Measurements from ENCODE around the gene PNMA1. TPM values are rescaled to one million over a fixed set of nuclear protein-coding genes. Genes with fewer than 3 reads are reported as not detected.

PNMA1 gene
- total RNA-seq, 4 donors from 2014 or later = 41.7 to 95.2 (median 47.6) TPM

- no peak overlapping the region for H3K4me3 ChIP-seq
- H3K36me3 ChIP-seq = peaks cover 0 to 52% of the 10 kb centered on the region in 2 donors
- H3K9me3 ChIP-seq = no peaks in the 10 kb centered on the region
- H3K27ac ChIP-seq = no peak overlapping the region
- H3K4me1 ChIP-seq = no peaks in the 10 kb centered on the region
- no peaks in the 10 kb centered on the region for H3K27me3 ChIP-seq
- ATAC-seq = no peak
- 100% methylated on average over 2 of the region's 2 CpGs for WGBS, 2 donors (ENCODE audit: low coverage in 1 of 2)
- TF ChIP-seq POLR2A (IDR thresholded peaks at IDR 0.05) (no peak), EP300 (IDR thresholded peaks at IDR 0.05) (no peak), CTCF (IDR thresholded peaks at IDR 0.05) (no peak), POLR2AphosphoS5 (IDR thresholded peaks at IDR 0.05) (no peak)
Observed at GRCh38 chr14:73695997-73696396, 18.2 kb downstream of the PNMA1 start.

DNA sequence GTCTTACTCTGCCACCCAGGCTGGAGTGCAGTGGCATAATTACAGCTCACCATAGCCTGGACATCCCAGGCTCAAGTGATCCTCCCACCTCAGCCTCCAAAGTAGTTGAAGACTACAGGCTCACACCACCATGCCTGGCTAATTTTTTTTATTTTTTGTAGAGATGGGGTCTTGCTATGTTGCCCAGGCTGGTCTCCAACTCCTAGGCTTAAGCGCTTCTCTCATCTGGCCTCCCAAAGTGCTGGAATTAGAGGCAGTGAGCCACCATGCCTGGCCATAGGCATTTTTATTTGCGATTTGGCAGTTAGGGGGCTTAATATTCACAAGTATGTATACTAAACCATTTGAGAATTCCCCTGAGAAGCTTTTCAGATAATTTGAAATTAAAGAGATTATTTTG, 19.1 kb downstream of the PNMA1 start:
- no peak for ATAC-seq
- Histone ChIP-seq H3K4me3 (no peak overlapping the region), H3K36me3 (peaks cover 0 to 61% of the 10 kb centered on the region in 2 donors), H3K4me1 (no peaks in the 10 kb centered on the region), H3K27me3 (no peaks in the 10 kb centered on the region), H3K27ac (no peak overlapping the region), H3K9me3 (no peaks in the 10 kb centered on the region)
- 88 to 100% methylated on average over 1 to 2 of the region's 2 CpGs for WGBS, 2 donors (ENCODE audit: low coverage in 1 of 2)
- no peak for TF ChIP-seq POLR2AphosphoS5 (IDR thresholded peaks at IDR 0.05)
- TF ChIP-seq EP300 (IDR thresholded peaks at IDR 0.05) = no peak
- TF ChIP-seq CTCF (IDR thresholded peaks at IDR 0.05) = no peak
- no peak for TF ChIP-seq POLR2A (IDR thresholded peaks at IDR 0.05)

- Histone ChIP-seq H3K27ac (no peak overlapping the region), H3K9me3 (no peaks in the 10 kb centered on the region), H3K4me1 (no peaks in the 10 kb centered on the region), H3K36me3 (peaks cover 0 to 71% of the 10 kb centered on the region in 2 donors), H3K4me3 (no peak overlapping the region), H3K27me3 (no peaks in the 10 kb centered on the region)
- TF ChIP-seq EP300 (IDR thresholded peaks at IDR 0.05) (no peak), POLR2AphosphoS5 (IDR thresholded peaks at IDR 0.05) (no peak), POLR2A (IDR thresholded peaks at IDR 0.05) (no peak), CTCF (IDR thresholded peaks at IDR 0.05) (no peak)
- no peak for ATAC-seq
- 100% methylated on average over 2 of the region's 2 CpGs for WGBS, 2 donors (ENCODE audit: low coverage in 1 of 2)
Observed at GRCh38 chr14:73694083-73694482, 20.1 kb downstream of the PNMA1 start.

DNA sequence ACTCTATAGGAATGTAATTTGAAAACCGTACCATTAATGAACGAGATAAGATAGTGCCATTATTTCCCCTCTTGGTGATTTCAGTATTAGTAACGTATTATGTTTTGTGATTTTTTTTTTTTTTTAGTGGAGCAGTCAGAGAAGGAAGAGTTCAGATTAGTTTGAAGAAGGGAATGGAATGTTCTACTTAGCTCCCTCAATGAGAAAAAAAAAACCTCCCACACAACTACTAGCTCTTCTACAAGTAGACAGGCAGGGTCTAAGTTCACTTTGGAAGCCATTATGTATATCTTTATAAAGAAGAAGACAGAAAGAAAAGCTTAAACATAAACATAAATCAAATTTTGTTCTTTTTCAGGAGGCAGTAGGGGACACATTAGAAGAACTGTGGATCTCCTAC, 27.3 kb downstream of the PNMA1 start:
- TF ChIP-seq POLR2A (IDR thresholded peaks at IDR 0.05) (no peak), EP300 (IDR thresholded peaks at IDR 0.05) (no peak), POLR2AphosphoS5 (IDR thresholded peaks at IDR 0.05) (no peak), CTCF (IDR thresholded peaks at IDR 0.05) (no peak)
- peaks cover 0 to 61% of the 10 kb centered on the region in 2 donors for H3K36me3 ChIP-seq
- no peak overlapping the region for H3K4me3 ChIP-seq
- H3K4me1 ChIP-seq = no peaks in the 10 kb centered on the region
- 75 to 85% methylated on average over 3 of the region's 3 CpGs for WGBS, 2 donors (ENCODE audit: low coverage in 1 of 2)
- no peak overlapping the region for H3K27ac ChIP-seq
- no peaks in the 10 kb centered on the region for H3K27me3 ChIP-seq
- H3K9me3 ChIP-seq = no peaks in the 10 kb centered on the region
- ATAC-seq = no peak

- no peak overlapping the region for H3K4me3 ChIP-seq
- peaks cover 0 to 45% of the 10 kb centered on the region in 2 donors for H3K36me3 ChIP-seq
- WGBS, 2 donors (ENCODE audit: low coverage in 1 of 2) = 86% methylated on average over 7 of the region's 9 CpGs; no CpG with 5 or more reads in 1 of the 2 donors
- H3K4me1 ChIP-seq = no peaks in the 10 kb centered on the region
- no peaks in the 10 kb centered on the region for H3K9me3 ChIP-seq
- no peak for ATAC-seq
- TF ChIP-seq EP300 (IDR thresholded peaks at IDR 0.05) (no peak), POLR2A (IDR thresholded peaks at IDR 0.05) (no peak), CTCF (IDR thresholded peaks at IDR 0.05) (no peak), POLR2AphosphoS5 (IDR thresholded peaks at IDR 0.05) (no peak)
- H3K27me3 ChIP-seq = no peaks in the 10 kb centered on the region
- no peak overlapping the region for H3K27ac ChIP-seq
Observed at GRCh38 chr14:73685328-73685727, 28.9 kb downstream of the PNMA1 start.

Data from gastroesophageal sphincter (tissue), 4 donors.